Measurements from ENCODE around the gene TMEM263. TPM values are rescaled to one million over a fixed set of nuclear protein-coding genes. Genes with fewer than 3 reads are reported as not detected.
A peak's percentile ranks its signal among the peaks of the same experiment; 100 is the strongest.

The TMEM263 gene
- total and polyA plus RNA-seq, 9 of the 15 experiments (the other 6 are each of a cell fraction or from before 2014, with no cell fraction given), result 12.6 to 36.7 (median 24.4) TPM

GRCh38 chr12:106987846-106988245 is 32.1 kb downstream of the TMEM263 start:
- peaks cover 37% of the 10 kb centered on the region for H3K79me2 ChIP-seq (ENCODE audit: control insufficient read depth, insufficient read depth, low read length)
- DNase-seq (ENCODE audit: extremely low read depth in 1 of 4, low spot score in 3 of 4) (no peak), FAIRE-seq (no peak), ATAC-seq (no peak)
- peak overlapping the region; percentile 80 for H2AFZ ChIP-seq (ENCODE audit: low read depth, low read length)
- no peaks in the 10 kb centered on the region for H3K9me1 ChIP-seq (ENCODE audit: control insufficient read depth, insufficient read depth, low read length)
- H3K4me1 ChIP-seq (replicated peaks in 1 of 2; ENCODE audit: control insufficient read depth in 2 of 2, insufficient read depth in 2 of 2, low read length in 2 of 2), result peaks cover 16 to 25% of the 10 kb centered on the region in 2 experiments
- H3K27ac ChIP-seq (ENCODE audit: extremely low read depth, low read depth, low read length), result no peak overlapping the region
- in situ Hi-C loops (cut with MboI) (no loop called here), intact Hi-C loops (cut with micrococcal nuclease) (loop anchor here (1.0 to 5.0 kb wide), 3 partner anchors 31 to 104 kb away; no protein-coding TSS in a partner anchor)
- WGBS (ENCODE audit: insufficient coverage, low coverage, missing lambda C conversion rate), result 84% methylated on average over 6 of the region's 6 CpGs
- ChIA-PET POLR2A (interaction anchor here (0.6 to 2.4 kb wide), 5 partner anchors 9 to 32 kb away, joined by 3 to 13 read pairs (median 3); partner anchors contain the start of gene TMEM263), CTCF (ENCODE audit: low intra/inter-chr PET ratio) (no interaction called here)
- H3K9ac ChIP-seq (ENCODE audit: insufficient read depth in 1 of 2, low read depth in 2 of 2, low read length in 2 of 2), result peak overlapping the region in 1 of 2 experiments; percentile 79; a peak in 1 of 4 replicates
- H3K9me3 ChIP-seq (replicated peaks; ENCODE audit: control insufficient read depth, insufficient read depth, low read depth, low read length), result peaks cover 5% of the 10 kb centered on the region; the same call in 1 of the 2 replicates
- H3K4me2 ChIP-seq (ENCODE audit: insufficient read depth, low read length), result 0 out of 2 replicates have a peak overlapping the region, but pooled peaks have one; percentile 1
- H3K36me3 ChIP-seq (ENCODE audit: control insufficient read depth, insufficient read depth, low read length), result peaks cover 28% of the 10 kb centered on the region
- H4K20me1 ChIP-seq (replicated peaks; ENCODE audit: control insufficient read depth, insufficient read depth, low read length), result no peaks in the 10 kb centered on the region
- no peak for TF ChIP-seq TCF7 (IDR thresholded peaks at IDR 0.05; ENCODE audit: borderline replicate concordance)
- no peak for TF ChIP-seq SUPT5H (IDR thresholded peaks at IDR 0.05)
- no peak for TF ChIP-seq HMG20A (CRISPR knock-in tag; conservative IDR thresholded peaks at IDR 0.05)
- TF ChIP-seq ZKSCAN1 (IDR thresholded peaks at IDR 0.05; ENCODE audit: low read depth, low read length), result 0 out of 2 replicates have a peak, but pooled peaks have one; percentile 41
- TF ChIP-seq, protein P1, sequence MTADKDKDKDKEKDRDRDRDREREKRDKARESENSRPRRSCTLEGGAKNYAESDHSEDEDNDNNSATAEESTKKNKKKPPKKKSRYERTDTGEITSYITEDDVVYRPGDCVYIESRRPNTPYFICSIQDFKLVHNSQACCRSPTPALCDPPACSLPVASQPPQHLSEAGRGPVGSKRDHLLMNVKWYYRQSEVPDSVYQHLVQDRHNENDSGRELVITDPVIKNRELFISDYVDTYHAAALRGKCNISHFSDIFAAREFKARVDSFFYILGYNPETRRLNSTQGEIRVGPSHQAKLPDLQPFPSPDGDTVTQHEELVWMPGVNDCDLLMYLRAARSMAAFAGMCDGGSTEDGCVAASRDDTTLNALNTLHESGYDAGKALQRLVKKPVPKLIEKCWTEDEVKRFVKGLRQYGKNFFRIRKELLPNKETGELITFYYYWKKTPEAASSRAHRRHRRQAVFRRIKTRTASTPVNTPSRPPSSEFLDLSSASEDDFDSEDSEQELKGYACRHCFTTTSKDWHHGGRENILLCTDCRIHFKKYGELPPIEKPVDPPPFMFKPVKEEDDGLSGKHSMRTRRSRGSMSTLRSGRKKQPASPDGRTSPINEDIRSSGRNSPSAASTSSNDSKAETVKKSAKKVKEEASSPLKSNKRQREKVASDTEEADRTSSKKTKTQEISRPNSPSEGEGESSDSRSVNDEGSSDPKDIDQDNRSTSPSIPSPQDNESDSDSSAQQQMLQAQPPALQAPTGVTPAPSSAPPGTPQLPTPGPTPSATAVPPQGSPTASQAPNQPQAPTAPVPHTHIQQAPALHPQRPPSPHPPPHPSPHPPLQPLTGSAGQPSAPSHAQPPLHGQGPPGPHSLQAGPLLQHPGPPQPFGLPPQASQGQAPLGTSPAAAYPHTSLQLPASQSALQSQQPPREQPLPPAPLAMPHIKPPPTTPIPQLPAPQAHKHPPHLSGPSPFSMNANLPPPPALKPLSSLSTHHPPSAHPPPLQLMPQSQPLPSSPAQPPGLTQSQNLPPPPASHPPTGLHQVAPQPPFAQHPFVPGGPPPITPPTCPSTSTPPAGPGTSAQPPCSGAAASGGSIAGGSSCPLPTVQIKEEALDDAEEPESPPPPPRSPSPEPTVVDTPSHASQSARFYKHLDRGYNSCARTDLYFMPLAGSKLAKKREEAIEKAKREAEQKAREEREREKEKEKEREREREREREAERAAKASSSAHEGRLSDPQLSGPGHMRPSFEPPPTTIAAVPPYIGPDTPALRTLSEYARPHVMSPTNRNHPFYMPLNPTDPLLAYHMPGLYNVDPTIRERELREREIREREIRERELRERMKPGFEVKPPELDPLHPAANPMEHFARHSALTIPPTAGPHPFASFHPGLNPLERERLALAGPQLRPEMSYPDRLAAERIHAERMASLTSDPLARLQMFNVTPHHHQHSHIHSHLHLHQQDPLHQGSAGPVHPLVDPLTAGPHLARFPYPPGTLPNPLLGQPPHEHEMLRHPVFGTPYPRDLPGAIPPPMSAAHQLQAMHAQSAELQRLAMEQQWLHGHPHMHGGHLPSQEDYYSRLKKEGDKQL (CRISPR knock-in tag; IDR thresholded peaks at IDR 0.05; ENCODE audit: borderline replicate concordance), result no peak
- no peak for TF ChIP-seq GTF3C2 (IDR thresholded peaks at IDR 0.05; ENCODE audit: borderline replicate concordance, extremely low read depth, insufficient read length)
- TF ChIP-seq HLTF (IDR thresholded peaks at IDR 0.05), result no peak
- 0 out of 2 replicates have a peak, but pooled peaks have one; percentile 52 for TF ChIP-seq ZNF316 (IDR thresholded peaks at IDR 0.05)
- no peaks in the 10 kb centered on the region for H3K27me3 ChIP-seq (ENCODE audit: control insufficient read depth in 2 of 2, insufficient read depth in 2 of 2, low read length in 2 of 2)
- BruUV-seq (replicated peaks), result no TSS peak
- H3K4me3 ChIP-seq, result no peak overlapping the region
